ENCODE results near the gene LRMDA. TPM values are rescaled to one million over a fixed set of nuclear protein-coding genes. Genes with fewer than 3 reads are reported as not detected.

LRMDA gene
- total RNA-seq, 1 experiment from 2014 or later = 20.3 TPM

GRCh38 chr10:75814014-75814413 is 382.6 kb downstream of the LRMDA start:
- no peak for DNase-seq (ENCODE audit: low read depth)
- in situ Hi-C loops (cut with HindIII; ENCODE audit: low pct_unique_long_range_greater_than_20kb, low sequenced_read_pairs) = no loop called here

DNA sequence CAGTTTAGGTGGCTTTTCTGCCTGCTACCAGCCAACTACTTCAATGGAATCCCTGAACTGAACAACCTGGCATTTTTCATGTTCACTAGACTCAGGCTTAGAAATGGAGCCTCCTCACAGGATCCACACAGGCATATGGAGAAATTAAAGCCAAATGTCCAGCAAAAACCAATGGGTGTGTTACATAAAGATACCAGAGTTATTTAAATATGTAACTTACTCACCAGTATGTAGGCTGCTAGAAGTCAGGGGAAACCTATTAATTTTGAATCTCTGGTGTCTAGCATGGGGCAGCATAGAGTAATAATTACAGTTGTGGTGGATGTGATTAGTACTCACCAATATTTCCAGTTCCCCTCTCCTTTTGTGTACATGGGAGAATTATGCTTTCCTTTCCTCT is 383.6 kb downstream of the LRMDA start:
- in situ Hi-C loops (cut with HindIII; ENCODE audit: low pct_unique_long_range_greater_than_20kb, low sequenced_read_pairs) = no loop called here
- DNase-seq (ENCODE audit: low read depth) = no peak

GRCh38 chr10:75817198-75817597 is 385.8 kb downstream of the LRMDA start:
- no peak for DNase-seq (ENCODE audit: low read depth)
- in situ Hi-C loops (cut with HindIII; ENCODE audit: low pct_unique_long_range_greater_than_20kb, low sequenced_read_pairs) = no loop called here

- in situ Hi-C loops (cut with HindIII; ENCODE audit: low pct_unique_long_range_greater_than_20kb, low sequenced_read_pairs) = no loop called here
- DNase-seq (ENCODE audit: low read depth) = no peak
Observed at GRCh38 chr10:75818552-75818951, 387.1 kb downstream of the LRMDA start.

DNA sequence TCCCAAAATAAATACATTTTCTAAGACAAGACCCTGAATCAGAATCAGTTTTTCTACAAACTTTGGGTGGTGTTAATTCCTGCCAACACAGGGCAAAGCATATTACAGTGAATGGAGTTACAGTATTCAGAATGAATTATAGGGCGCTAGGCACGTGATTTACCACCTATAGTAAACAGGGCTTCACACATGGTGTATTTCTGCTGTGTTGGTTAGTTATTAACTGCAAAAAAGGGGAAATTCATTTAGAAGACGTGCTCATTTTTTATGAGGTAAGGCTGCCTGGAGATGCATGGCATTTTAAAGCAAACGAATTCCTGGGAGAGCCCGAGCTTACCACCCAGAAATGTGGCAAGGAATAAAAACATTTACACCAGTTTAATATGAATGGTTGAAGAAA is 393.8 kb downstream of the LRMDA start:
- in situ Hi-C loops (cut with HindIII; ENCODE audit: low pct_unique_long_range_greater_than_20kb, low sequenced_read_pairs) = no loop called here
- DNase-seq (ENCODE audit: low read depth) = no peak

GRCh38 chr10:75825661-75826060 is 394.2 kb downstream of the LRMDA start:
- DNase-seq (ENCODE audit: low read depth) = no peak
- in situ Hi-C loops (cut with HindIII; ENCODE audit: low pct_unique_long_range_greater_than_20kb, low sequenced_read_pairs) = no loop called here

DNA sequence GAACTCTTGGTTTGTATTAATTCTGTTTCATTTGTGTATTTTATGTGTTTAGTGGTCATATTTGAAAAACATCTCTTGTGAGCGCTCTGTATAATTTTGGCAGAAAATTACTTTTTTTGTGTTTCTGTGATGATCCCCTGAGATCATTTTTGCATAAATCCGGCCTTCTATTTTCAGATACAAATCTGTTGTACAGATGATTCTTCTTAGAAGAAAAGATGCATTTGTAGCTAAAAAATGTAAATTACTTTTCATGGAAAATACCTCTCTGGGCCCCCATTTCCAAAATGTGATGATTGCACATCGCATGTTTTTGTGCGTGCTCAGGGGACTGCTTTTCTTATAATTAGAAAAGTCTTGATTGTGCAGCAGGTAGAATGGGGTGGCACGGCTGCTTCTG is 395.4 kb downstream of the LRMDA start:
- no peak for DNase-seq (ENCODE audit: low read depth)
- in situ Hi-C loops (cut with HindIII; ENCODE audit: low pct_unique_long_range_greater_than_20kb, low sequenced_read_pairs) = no loop called here

- in situ Hi-C loops (cut with HindIII; ENCODE audit: low pct_unique_long_range_greater_than_20kb, low sequenced_read_pairs) = no loop called here
- no peak for DNase-seq (ENCODE audit: low read depth)
Observed at GRCh38 chr10:75827587-75828021, 396.2 kb downstream of the LRMDA start.

DNA sequence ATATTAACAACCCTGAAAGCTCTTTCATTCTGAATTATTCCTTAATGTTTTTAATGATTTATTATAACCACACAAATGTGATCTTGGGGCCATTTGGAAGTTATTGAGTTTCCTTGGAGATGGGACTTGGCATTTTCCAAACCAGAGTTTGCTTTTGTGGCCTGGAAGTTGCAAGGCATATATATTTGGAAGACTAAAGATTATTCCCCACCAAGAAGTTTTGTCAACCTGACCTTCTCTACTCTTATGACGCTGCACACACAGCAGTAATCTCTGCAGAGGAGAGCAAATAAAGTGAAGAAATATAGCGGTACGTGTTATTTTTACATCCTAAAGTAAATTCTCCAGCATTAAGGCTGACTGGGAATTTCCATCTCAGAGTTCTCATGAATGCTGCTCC is 397.0 kb downstream of the LRMDA start:
- in situ Hi-C loops (cut with HindIII; ENCODE audit: low pct_unique_long_range_greater_than_20kb, low sequenced_read_pairs) = no loop called here
- DNase-seq (ENCODE audit: low read depth) = no peak

DNA sequence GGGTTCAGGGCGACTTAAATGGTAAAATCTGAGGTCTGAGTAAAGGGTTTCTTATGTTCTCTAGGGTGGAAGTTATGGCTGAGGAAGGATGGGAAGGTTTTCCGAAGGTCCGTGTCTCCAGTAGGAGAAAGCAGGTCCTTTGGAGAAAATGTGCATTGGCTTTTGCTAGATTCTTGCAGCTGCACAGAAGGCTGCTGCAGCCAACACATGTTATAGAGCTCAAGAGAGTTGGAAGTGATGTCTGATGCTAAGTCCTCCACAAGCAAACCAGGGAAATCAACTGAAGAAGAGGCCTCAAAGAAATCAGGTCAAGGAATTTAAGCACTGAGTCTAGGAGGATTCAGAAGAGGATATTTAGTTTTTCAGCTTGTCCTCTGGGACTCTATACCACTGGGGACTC is 404.6 kb downstream of the LRMDA start:
- DNase-seq (ENCODE audit: low read depth) = no peak
- in situ Hi-C loops (cut with HindIII; ENCODE audit: low pct_unique_long_range_greater_than_20kb, low sequenced_read_pairs) = no loop called here

DNA sequence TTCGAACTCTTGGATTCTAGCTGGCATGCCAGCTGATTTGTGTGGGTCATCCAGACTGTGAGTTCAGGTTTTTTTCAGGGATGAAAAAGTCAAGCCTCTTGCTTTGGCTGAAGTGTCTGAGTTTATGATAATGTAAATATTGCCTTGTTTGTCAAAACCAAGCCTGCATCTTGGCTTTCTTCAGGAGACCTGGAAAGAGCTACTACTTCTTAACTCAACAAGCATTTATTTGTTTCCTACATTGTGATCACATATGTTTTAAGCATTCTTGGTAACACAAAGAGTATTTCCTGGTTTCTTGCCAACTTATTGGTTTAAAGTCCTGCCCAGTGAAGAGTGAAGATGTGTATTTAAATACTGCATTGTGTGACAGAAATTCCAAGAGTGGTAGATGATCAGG is 407.1 kb downstream of the LRMDA start:
- DNase-seq (ENCODE audit: low read depth) = no peak
- in situ Hi-C loops (cut with HindIII; ENCODE audit: low pct_unique_long_range_greater_than_20kb, low sequenced_read_pairs) = no loop called here

DNA sequence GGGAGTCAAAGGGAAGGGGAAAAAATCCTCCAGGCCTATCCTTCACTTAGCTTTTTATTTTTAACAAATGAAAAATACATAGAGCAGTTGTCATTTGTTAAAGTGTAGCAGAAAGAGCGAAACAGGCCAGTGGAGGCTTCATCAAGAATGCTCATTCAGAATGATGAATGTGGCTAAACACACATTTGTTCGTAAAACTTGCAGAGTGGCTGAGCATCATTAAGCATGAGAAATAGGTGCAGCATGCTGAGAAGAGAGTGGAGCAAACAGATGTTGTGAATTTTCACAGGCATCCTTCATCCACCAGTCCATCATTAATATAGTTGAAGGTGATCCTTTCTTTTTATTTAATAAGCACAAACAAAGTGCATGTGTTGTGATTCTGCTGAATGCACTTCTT is 407.6 kb downstream of the LRMDA start:
- DNase-seq (ENCODE audit: low read depth) = no peak
- in situ Hi-C loops (cut with HindIII; ENCODE audit: low pct_unique_long_range_greater_than_20kb, low sequenced_read_pairs) = no loop called here

DNA sequence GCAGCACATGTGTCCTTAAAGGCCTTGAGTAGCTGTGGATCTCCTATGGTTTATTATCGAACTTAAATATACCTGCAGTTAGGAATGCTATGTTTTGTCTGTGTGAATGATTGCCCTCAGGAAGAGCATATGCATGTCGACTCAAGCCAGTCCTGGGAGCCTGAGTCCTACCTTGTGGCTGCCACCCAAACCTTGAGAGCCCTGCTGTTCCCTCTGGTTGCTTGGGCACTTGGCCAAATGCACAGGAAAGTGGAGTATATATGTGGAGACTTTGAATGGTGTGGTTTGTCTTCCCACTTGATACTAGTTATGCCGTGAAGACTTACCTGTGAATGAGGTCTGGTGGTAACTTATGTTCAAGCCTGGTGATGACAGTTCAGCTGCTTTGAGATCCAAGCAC is 409.8 kb downstream of the LRMDA start:
- DNase-seq (ENCODE audit: low read depth) = no peak
- in situ Hi-C loops (cut with HindIII; ENCODE audit: low pct_unique_long_range_greater_than_20kb, low sequenced_read_pairs) = no loop called here

DNA sequence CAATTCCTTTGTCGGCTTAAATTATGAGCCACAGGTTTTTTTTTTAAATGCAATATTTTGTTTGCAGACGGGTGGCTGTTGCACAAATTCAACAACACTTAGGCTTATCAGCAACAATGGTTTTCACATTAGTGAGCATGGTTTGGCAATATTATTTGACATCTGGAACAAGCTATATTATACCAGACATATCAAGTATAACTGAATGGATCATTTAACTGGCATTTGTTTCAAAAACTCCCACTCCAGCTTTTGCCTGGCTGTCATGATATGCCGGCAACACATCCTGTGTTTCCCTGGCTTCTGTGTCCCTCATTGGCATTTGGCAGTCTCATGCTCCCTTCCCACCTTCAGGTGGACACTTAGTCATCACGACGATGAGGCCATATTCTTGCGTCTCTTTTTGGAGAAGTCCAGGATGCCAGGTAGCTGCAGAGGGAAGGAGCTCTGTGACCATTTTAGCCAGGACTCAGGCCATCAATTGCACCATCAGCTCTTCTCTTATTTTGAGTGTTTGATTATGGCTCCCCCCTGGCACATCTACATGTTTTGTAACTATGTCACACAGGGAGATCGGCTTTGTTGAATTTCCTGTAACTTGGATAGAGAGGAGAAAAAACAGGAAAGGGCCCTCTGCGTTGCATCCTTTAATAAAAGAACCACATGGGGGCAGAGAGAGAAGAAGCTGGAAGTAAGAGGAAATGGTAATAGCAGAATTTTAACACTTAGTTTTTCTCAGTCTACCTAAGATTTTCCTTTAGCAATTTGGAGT is 413.9 kb downstream of the LRMDA start:
- in situ Hi-C loops (cut with HindIII; ENCODE audit: low pct_unique_long_range_greater_than_20kb, low sequenced_read_pairs) = no loop called here
- DNase-seq (ENCODE audit: low read depth) = no peak

DNA sequence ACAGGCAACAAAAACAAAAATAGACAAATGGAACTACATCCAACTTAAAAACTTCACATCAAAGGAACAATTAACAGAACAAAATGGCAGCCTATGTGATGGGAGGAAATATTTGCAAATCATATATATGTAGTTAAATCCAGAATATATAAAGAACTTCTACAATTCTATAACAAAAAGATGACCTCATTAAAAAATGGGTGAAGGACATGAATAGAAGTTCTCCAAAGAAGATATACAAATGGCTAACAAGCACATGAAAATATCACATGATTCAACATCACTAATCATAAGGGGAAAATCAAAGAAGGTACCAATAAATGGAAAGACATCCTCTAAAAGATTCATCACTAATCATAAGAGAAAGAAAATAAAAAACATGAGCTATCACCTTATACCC is 416.1 kb downstream of the LRMDA start:
- no peak for DNase-seq (ENCODE audit: low read depth)
- in situ Hi-C loops (cut with HindIII; ENCODE audit: low pct_unique_long_range_greater_than_20kb, low sequenced_read_pairs) = no loop called here

DNA sequence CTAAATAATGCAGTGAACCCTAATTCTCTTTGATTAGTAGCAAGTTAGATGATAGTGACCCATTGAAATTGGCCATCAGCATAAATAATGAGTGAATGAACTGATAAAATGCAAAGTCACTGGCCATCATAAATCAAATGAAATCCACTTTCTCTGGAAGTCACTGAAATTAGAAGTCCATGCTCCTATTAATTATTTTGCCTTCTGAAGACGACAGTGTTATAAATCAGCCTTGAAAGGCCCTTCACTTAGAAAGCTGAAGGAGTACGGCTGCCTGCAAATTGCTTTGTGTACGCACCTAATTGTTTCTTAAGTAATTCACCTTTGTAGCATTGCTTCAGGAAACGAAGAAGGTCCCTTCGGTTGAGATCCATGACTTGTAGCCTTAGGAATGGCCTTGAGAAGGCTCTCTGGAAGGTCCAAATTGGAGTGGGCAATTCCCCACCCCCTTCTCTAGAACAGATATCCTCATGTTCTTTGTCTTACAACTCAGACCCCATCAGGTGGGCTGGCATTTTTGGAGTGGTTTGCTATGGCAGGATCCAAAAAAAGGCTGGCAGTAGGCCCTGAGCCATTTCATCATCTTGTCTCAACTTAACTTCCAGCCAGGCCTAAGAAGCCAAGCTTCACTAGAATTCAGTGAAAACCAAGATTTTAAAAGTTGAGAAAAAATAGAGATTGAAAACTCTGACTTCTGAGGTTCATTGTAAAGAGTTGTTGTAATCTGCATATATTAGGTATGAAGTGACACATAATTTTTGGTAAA is 420.3 kb downstream of the LRMDA start:
- in situ Hi-C loops (cut with HindIII; ENCODE audit: low pct_unique_long_range_greater_than_20kb, low sequenced_read_pairs) = no loop called here

DNA sequence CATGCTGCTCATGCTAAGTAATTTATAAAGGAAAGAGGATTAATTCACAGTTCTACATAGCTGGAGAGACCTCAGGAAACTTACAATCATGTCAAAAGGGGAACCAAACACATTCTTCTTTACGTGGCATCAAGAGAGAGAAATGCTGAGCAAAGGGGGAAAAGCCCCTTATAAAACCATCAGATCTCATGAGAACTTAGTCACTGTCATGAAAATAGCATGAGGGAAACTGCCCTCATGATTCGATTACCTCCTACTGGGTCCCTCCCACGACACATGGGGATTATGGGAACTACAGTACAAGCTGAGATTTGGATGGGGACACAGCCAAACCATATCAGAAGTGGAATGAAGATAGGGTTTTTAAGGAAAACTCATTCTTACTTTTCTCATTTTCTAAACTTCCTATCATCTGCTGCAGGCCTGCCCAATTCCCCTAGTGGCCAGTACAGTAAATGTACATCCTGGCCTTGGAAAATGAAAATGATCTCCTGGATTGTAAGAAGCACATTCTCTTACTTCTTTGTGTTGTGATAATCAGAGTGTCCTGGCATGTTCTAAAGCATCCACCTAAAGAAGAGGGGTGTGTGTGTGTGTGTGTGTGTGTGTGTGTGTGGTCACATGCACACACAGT is 421.5 kb downstream of the LRMDA start:
- no peak for DNase-seq (ENCODE audit: low read depth)
- in situ Hi-C loops (cut with HindIII; ENCODE audit: low pct_unique_long_range_greater_than_20kb, low sequenced_read_pairs) = no loop called here

More for the DNA sequence above, 420.3 kb downstream of the LRMDA start:
- DNase-seq (ENCODE audit: low read depth) = no peak

GRCh38 chr10:75857269-75857846 is 425.9 kb downstream of the LRMDA start:
- in situ Hi-C loops (cut with HindIII; ENCODE audit: low pct_unique_long_range_greater_than_20kb, low sequenced_read_pairs) = no loop called here
- no peak for DNase-seq (ENCODE audit: low read depth)

GRCh38 chr10:75857896-75858295 is 426.5 kb downstream of the LRMDA start:
- in situ Hi-C loops (cut with HindIII; ENCODE audit: low pct_unique_long_range_greater_than_20kb, low sequenced_read_pairs) = no loop called here
- DNase-seq (ENCODE audit: low read depth) = no peak
